Smooth muscle cell (in vitro differentiated cells): Measurements from ENCODE around the gene WDR45. TPM values are rescaled to one million over a fixed set of nuclear protein-coding genes. Genes with fewer than 3 reads are reported as not detected.

ENCODE experiments used
- DNase-seq: peaks from one replicate; lab custom pipeline; 2025; ENCODE audit not compliant: unreplicated experiment; lab: John Stamatoyannopoulos, UW
- H2AFZ ChIP-seq: fragments of 200-600 bp; sonication (generic); 2 replicates; pipeline ENCODE4 v1.6.0; 2016; ENCODE audit warnings: antibody characterized with exemption, low read depth, mild to moderate bottlenecking
- H3F3A ChIP-seq: fragments of 200-600 bp; sonication (generic); 2 replicates; pipeline ENCODE4 v1.6.0; 2017; ENCODE audit warnings: antibody characterized with exemption, low read depth
- H3K27ac ChIP-seq: fragments of 200-600 bp; sonication (generic); 2 replicates; pipeline ENCODE4 v1.5.1; 2016; ENCODE audit warnings: low read depth, mild to moderate bottlenecking
- H3K27me3 ChIP-seq: fragments of 200-600 bp; sonication (generic); 2 replicates; pipeline ENCODE4 v1.6.1; 2016; ENCODE audit warnings: low read depth, mild to moderate bottlenecking
- H3K36me3 ChIP-seq: fragments of 200-600 bp; sonication (generic); 2 replicates; pipeline ENCODE4 v1.5.1; 2016; ENCODE audit warnings: low read depth
- H3K4me1 ChIP-seq: fragments of 200-600 bp; sonication (generic); 2 replicates; pipeline ENCODE4 v1.5.1; 2016; ENCODE audit warnings: low read depth
- H3K4me2 ChIP-seq: fragments of 200-600 bp; sonication (generic); 2 replicates; pipeline ENCODE4 v1.6.0; 2016; ENCODE audit warnings: mild to moderate bottlenecking
- H3K4me3 ChIP-seq: fragments of 200-600 bp; sonication (generic); 2 replicates; pipeline ENCODE4 v1.5.1; 2016; ENCODE audit warnings: mild to moderate bottlenecking
- H3K79me2 ChIP-seq: fragments of 200-600 bp; sonication (generic); 2 replicates; pipeline ENCODE4 v1.6.0; 2016; ENCODE audit warnings: low read depth, mild to moderate bottlenecking
- H3K9ac ChIP-seq: fragments of 200-600 bp; sonication (generic); 2 replicates; pipeline ENCODE4 v1.6.0; 2016; ENCODE audit warnings: low read depth
- H3K9me3 ChIP-seq: fragments of 200-600 bp; sonication (generic); replicated peaks from 2 replicates; pipeline ENCODE4 v1.5.1; 2016; ENCODE audit warnings: low read depth
- H4K20me1 ChIP-seq: fragments of 200-600 bp; sonication (generic); 2 replicates; pipeline ENCODE4 v1.6.0; 2016; ENCODE audit warnings: low read depth
- CTCF ChIP-seq: fragments of 200-600 bp; sonication (generic); IDR thresholded peaks from 2 replicates; pipeline ENCODE4 v1.5.1; 2017; ENCODE audit warnings: borderline replicate concordance, mild to moderate bottlenecking, antibody characterized with exemption; ENCODE audit not compliant: insufficient read depth, poor library complexity, severe bottlenecking
- WGBS: methylation state at CpG from one replicate; pipeline ENCODE4 v1.1.7; 2016; ENCODE audit warnings: low lambda C conversion rate; 5-methylcytosine and 5-hydroxymethylcytosine counted together
- polyA plus RNA-seq: library from polyadenylated mRNA; unstranded; fragments of >200 nt; fragmentation: Nextera tagmentation; extraction: Ambion mirVana; gene quantifications from 2 replicates; pipeline ENCODE4 v1.2.1, GENCODE V29; 2016
- total RNA-seq: library from RNA; depleted of rRNA; stranded (reverse); fragments of >200 nt; gene quantifications from 2 replicates; pipeline ENCODE4 v1.2.3, GENCODE V29; 2014

WDR45 gene
- total and polyA plus RNA-seq, 2 experiments from 2014 or later, result 31.4 to 38.9 TPM

GRCh38 chrX:49073601-49074575, 5.8 kb downstream of the WDR45 start, which contains the start of gene PRAF2:
Gene PRAF2, minus strand, starts transcription at chrX:49074002. Its CDS starts 15 bp downstream, at chrX:49073987.
- peak; percentile 54 for DNase-seq
- Histone ChIP-seq H3K4me3 (peak within 1 kb of the TSS; percentile 71), H3F3A (no peaks in the 10 kb centered on the region), H3K27me3 (no peaks in the 10 kb centered on the region), H4K20me1 (no peaks in the 10 kb centered on the region), H3K9ac (peak within 1 kb of the TSS; percentile 47), H3K36me3 (no peaks in the 10 kb centered on the region), H3K27ac (peak within 1 kb of the TSS; percentile 58), H3K79me2 (peaks cover 7% of the 10 kb centered on the region), H3K4me2 (peak within 1 kb of the TSS; percentile 86), H3K4me1 (no peaks in the 10 kb centered on the region), H2AFZ (no peak within 1 kb of the TSS), H3K9me3 (no peaks in the 10 kb centered on the region)
- TF ChIP-seq CTCF, result no peak
- 38% methylated on average over 61 of the region's 61 CpGs for WGBS

- H3K4me1 ChIP-seq, result no peaks in the 10 kb centered on the region
- H3K9me3 ChIP-seq, result no peaks in the 10 kb centered on the region
- H3K27ac ChIP-seq, result no peak overlapping the region
- no peak overlapping the region for H3K9ac ChIP-seq
- no peaks in the 10 kb centered on the region for H3K36me3 ChIP-seq
- 83% methylated on average over 10 of the region's 10 CpGs for WGBS
- no peak for TF ChIP-seq CTCF
- H3K79me2 ChIP-seq, result peaks cover 7% of the 10 kb centered on the region
- H3K4me3 ChIP-seq, result peak overlapping the region; percentile 71
- no peaks in the 10 kb centered on the region for H3K27me3 ChIP-seq
- DNase-seq, result no peak
- H3K4me2 ChIP-seq, result peak overlapping the region; percentile 86
- no peaks in the 10 kb centered on the region for H4K20me1 ChIP-seq
- H2AFZ ChIP-seq, result no peak overlapping the region
- no peaks in the 10 kb centered on the region for H3F3A ChIP-seq
These were observed 7.0 kb downstream of the WDR45 start for GRCh38 chrX:49072712-49073095.

GRCh38 chrX:49071877-49072711, 7.6 kb downstream of the WDR45 start:
- WGBS, result 89% methylated on average over 55 of the region's 63 CpGs
- no peaks in the 10 kb centered on the region for H3K9me3 ChIP-seq
- H4K20me1 ChIP-seq, result no peaks in the 10 kb centered on the region
- H3K4me2 ChIP-seq, result peak overlapping the region; percentile 86
- H3K9ac ChIP-seq, result no peak overlapping the region
- H3K4me1 ChIP-seq, result no peaks in the 10 kb centered on the region
- peaks cover 7% of the 10 kb centered on the region for H3K79me2 ChIP-seq
- DNase-seq, result no peak
- H3K27ac ChIP-seq, result no peak overlapping the region
- peak overlapping the region; percentile 71 for H3K4me3 ChIP-seq
- no peaks in the 10 kb centered on the region for H3F3A ChIP-seq
- H3K27me3 ChIP-seq, result no peaks in the 10 kb centered on the region
- TF ChIP-seq CTCF, result no peak
- no peak overlapping the region for H2AFZ ChIP-seq
- no peaks in the 10 kb centered on the region for H3K36me3 ChIP-seq
